NB4 (cell line): ENCODE data around the gene RTF2.

Source experiments
- CTCF ChIP-seq: IDR thresholded peaks from one replicate; pipeline ENCODE4 v1.5.1; 2012; ENCODE audit warnings: low read depth, low read length
- POLR2A ChIP-seq: IDR thresholded peaks from 2 replicates; pipeline ENCODE4 v1.6.1; 2011; ENCODE audit warnings: mild to moderate bottlenecking; ENCODE audit not compliant: insufficient read length; ENCODE audit errors: extremely low read depth

GRCh38 chr20:56453352-56453751 lies 15.1 kb upstream of the RTF2 start:
- TF ChIP-seq CTCF (no peak), POLR2A (no peak)
